HG02885 (cell line): ENCODE data around the gene AKAP12.
"Not testable (repeated sequence)": the region's sequence is repeated elsewhere in the genome, so short reads cannot be mapped to it uniquely, and the experiment has no call there.

Experiments used
- ATAC-seq: cut with Tn5 transposase; IDR thresholded peaks from one replicate; pipeline ENCODE4 v1.9.1; 2021; ENCODE audit warnings: mild to moderate bottlenecking; ENCODE audit not compliant: unreplicated experiment, poor library complexity

The AKAP12 gene

GRCh38 chr6:151372164-151372563 lies 132.4 kb downstream of the AKAP12 start:
- ATAC-seq: no peak

DNA sequence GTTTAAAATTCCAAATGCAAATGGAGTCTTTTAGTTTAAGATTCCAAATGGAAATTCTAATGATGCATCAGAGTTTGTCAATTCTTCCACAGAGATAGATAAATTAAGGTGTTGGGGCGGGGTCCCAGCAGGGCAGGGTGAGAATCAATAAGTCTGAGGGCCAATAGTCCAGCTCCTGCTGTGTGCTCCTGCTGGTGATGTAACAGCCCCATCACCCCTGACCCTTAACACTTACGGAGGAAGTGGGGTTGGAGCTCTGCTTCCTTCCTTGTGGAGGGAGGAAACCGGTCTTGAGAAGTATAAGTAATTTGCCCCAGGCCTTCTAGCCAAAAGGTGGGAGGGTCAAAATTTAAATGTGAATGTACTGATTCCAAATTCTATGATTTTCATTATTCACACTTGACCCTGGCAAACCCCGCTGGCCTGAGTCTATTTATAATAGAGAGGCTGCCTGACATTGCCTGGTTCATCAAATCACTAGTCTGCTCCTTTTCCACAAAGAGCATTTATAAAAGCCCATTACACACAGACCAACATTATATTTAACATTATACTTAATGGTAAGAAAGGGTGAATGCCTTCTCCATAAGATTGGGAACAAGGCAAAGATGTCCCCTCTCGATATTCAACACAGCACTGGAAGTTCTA lies 134.4 kb downstream of the AKAP12 start:
- ATAC-seq: no peak

DNA sequence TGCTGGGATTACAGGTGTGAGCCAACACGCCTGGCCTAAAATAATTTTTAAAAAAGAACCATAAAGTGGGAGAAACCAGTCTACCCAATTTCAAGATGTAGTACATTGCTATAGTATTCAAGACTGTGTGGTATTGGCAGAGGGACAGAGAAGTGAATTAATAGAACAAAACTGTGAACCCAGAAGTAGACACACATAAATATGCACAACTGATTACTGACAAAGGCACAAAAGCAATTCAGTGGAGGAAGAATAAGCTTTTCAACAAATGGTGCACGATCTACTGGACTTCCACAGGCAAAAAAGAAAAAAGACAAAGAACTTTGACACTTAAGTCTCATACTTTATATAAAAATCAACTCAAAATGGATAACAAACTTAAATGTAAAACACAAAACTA lies 136.1 kb downstream of the AKAP12 start:
- no peak for ATAC-seq

- ATAC-seq: no peak
These were observed 136.7 kb downstream of the AKAP12 start for GRCh38 chr6:151376440-151376839.

GRCh38 chr6:151377095-151377494 lies 137.3 kb downstream of the AKAP12 start:
- ATAC-seq: no peak

- ATAC-seq: peak; percentile 68
These were observed 140.4 kb downstream of the AKAP12 start for GRCh38 chr6:151379933-151380847.

GRCh38 chr6:151380848-151381205 lies 141.1 kb downstream of the AKAP12 start:
- no peak for ATAC-seq

GRCh38 chr6:151381722-151382121 lies 142.0 kb downstream of the AKAP12 start:
- no peak for ATAC-seq

- not testable (repeated sequence) for ATAC-seq
These were observed 142.9 kb downstream of the AKAP12 start for GRCh38 chr6:151382631-151383030.

DNA sequence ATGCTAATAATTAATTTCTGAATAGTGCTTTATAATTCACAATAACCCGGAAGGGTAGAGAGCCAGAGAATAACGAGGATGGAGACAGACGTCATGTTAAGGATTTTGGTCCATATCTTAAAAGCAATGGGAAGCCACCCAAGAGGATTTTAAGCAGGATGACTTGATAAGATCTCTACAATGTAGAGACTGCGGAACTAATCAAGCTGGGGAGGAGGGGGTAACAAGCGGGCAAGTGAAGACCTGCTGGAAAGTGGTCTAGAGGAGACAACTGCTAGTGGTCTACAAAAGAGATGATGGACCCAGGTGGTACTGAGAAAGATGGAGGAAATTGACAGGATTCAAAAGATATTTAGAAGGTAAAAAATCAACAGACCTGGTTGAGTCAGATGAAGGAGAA lies 144.4 kb downstream of the AKAP12 start:
- ATAC-seq: no peak

DNA sequence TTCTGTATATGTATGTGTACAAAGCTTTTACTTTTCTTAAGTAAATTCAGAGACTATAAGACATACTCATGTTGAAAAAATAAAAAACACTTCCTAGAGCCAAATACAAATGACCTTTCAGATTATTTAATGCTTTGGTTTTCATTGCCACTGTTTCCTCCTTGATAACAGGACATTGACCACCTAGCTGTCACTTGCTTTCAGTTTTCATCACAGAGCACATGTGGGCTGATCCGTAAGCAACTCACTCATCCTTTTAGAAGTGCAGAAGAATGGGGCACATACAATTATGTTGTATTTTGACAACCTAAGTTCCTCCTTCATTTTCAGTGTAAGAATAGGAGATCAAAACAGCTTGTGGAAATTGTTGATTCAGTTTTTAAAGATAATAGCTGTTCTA lies 145.4 kb downstream of the AKAP12 start:
- ATAC-seq: no peak

DNA sequence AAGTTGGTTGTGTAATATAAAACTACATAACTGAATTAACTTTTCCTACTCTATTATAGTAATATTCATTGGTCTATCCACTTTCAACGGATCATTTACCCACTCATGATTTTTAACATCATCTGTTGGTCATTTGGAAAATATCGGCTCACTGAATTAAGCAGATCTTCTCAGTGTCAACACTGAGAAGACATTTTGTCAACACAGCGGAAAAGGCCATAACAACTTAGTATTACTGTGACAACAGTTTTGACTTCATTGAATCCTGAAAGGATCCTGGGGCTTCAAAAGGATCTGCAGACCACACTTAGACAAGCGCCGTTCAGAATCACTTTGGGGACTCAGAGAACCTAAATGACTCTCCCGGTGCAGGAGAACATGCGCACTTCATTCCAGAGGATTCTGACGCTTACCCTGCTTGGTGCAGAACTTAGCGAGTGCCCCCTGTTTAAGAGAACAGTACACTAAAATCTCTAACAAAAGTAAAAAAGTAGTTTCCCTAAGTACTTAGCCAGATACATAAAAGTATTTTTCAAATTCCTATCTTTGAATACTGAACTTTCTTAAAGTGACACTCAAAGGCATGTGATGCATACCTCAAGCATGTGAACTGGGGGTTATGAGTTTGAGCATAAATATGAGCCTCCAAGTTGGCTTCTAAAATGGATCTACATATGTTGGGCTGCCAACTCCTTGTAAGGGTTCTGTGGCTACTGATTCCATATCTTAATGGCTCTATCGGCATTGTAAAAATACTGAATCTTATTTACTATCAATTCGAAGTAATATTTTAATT lies 147.6 kb downstream of the AKAP12 start:
- ATAC-seq: no peak

DNA sequence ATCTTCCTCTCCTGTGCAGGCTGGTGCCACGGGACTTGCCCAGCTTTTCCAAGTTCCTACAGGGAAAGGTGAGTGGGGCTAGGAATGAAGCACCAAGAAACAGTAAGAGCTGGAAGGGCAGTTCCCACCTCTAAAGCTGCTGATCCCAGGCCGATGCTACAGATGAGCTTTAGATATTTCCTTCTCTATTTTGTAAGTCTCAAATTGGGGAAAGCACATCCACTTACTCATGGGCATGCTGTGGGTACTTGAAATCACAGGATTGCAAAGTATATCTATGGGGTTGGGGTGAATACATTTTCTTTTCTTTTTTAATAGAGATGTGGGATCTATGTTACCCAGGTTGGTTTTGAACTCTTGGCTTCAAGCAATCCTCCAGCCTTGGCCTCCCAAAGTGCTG lies 148.5 kb downstream of the AKAP12 start:
- no peak for ATAC-seq

GRCh38 chr6:151388997-151389617 lies 149.3 kb downstream of the AKAP12 start:
- no peak for ATAC-seq

DNA sequence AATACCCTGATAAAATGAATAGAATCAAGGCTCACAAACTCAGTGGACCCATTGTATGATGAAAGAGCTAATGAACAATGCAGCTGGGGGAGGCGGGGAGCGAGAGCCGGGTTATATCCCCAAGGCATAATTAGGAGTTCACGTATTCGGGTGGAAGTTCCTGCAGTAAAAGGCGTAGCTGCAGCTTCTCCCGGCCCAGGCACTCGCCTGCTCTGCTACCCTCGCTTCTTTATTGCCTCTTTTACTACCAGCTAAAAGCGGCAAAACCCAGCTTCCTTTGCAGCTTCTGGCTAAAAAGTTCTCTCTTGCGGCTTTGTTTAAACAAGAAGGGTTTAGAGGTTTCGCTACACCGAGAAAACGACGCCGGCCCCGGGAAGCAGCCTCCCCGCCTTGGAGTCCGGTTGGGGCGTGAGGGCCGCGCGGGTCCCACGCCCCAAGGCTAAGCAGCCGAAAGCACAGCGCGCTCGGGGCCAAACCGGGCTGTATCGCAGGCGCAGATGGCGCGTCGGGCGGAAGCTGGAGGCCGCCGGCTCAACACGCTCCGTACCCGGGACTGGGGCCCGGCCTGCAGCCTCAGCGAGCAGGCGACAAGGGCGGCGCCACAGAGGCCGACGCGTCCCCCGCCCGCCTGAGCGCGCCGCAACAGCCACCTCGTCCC lies 150.0 kb downstream of the AKAP12 start:
- ATAC-seq: peak; percentile 67

DNA sequence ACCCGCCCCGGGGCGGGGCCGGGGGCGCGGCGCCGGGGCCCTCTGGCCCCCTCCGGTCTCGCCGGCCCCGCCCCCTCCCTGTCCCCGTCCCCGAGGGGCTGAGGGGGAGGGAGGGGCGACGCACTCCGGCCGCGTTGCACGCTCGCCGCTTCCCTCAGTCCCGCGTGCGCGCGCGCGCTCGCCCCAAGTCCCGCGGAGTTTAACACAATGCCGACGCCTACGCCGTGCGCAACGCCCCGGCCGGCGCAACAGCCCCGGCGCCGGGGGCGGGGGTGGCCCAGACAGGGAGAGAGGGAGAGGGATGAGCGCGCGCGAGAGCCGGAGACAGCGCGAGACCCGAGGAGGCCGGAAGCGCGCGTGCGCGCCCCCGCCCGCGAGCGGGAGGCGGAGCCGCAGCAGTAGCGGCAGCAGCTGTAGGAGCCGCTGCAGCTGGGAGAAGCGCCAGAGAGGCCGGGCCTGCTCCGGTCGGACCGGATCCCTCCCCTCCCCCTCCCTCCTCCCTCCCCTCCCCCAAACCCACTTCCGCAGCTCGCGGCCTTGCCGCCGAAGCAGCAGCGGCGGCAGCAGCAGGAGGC lies 150.6 kb downstream of the AKAP12 start:
- ATAC-seq: peak; percentile 80

- peak; percentile 13 for ATAC-seq
These were observed 151.2 kb downstream of the AKAP12 start for GRCh38 chr6:151390851-151391470.

DNA sequence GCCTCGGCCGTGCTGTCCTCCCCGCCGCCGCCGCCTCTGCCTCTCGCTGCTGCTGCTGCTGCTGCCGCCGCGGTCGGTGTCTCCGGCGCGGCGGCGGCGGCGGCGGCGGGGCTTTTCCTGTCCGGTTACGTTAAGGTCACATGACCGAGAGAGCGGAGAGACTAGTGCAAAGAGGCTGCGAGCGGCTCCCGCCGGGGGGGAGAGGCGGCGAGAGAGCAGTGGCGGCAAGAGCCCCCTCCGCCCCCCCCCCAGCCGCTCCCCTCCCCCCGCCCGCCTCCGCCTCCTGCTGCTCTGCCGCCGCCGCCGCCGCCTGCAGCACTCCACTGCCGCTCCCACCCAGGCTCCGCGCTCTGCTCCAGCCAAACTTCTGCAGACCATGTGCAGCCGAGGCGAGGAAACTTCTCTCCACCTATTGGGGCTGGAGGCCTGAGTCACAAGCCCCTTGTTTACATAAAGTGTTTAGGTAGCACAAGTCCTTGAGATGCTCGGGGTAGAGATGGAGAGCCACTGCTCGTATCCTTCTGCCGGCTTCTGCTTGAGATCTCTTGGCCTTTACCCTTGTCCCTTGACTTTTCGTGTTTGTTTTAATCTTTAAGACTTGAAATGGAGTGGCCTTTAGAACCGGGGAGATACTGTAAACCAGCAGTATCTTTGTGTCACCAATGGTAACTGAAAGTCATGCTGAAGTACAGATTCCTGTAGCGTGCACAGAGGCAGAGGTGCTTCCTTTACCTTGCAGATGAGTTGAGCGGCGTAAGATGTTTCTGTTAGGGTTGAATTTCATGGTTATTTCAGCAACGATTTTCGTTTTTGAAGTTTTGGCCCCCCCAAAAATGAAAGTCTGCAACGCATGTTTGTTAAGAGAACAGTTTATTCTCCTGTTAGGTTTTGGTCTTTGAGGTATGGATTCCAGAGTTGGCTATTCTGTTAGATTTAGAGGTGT lies 152.0 kb downstream of the AKAP12 start, which contains the start of gene ZBTB2:
TSS of gene ZBTB2 (minus strand) at position 89 of the 943 bp plus-strand sequence. CDS start 17,922 bp downstream, outside the sequence.
- ATAC-seq: peak; percentile 11
